ENCODE results near the gene ABO.
"Not testable (repeated sequence)": the region's sequence is repeated elsewhere in the genome, so short reads cannot be mapped to it uniquely, and the experiment has no call there.

ABO gene

GRCh38 chr9:133238272-133238850 is 36.6 kb downstream of the ABO start:
- no peaks in the 10 kb centered on the region for H3K27me3 ChIP-seq (ENCODE audit: insufficient read depth, low read length, poor library complexity, severe bottlenecking)
- H3K4me1 ChIP-seq (ENCODE audit: insufficient read depth, low read length, poor library complexity, severe bottlenecking), result no peaks in the 10 kb centered on the region
- no peak overlapping the region for H3K4me3 ChIP-seq (ENCODE audit: low read length, poor library complexity, severe bottlenecking)
- H3K9me2 ChIP-seq (replicated peaks; ENCODE audit: low read depth, low read length), result no peaks in the 10 kb centered on the region
- no peaks in the 10 kb centered on the region for H3F3A ChIP-seq (ENCODE audit: low read depth)
- no peak overlapping the region for H3K4me2 ChIP-seq (ENCODE audit: low read depth, low read length, poor library complexity, severe bottlenecking)
- TF ChIP-seq CTCF (conservative IDR thresholded peaks at IDR 0.05; ENCODE audit: low read length) (no peak), EZH2phosphoT487 (IDR thresholded peaks at IDR 0.05; ENCODE audit: borderline replicate concordance) (no peak)
- no peaks in the 10 kb centered on the region for H3K79me2 ChIP-seq (ENCODE audit: insufficient read depth, low read length)
- H4K20me1 ChIP-seq (ENCODE audit: insufficient read depth, low read length, poor library complexity, severe bottlenecking), result no peaks in the 10 kb centered on the region
- no peaks in the 10 kb centered on the region for H3K9me3 ChIP-seq (ENCODE audit: insufficient read depth, low read depth, low read length)
- no peak overlapping the region for H2AFZ ChIP-seq (ENCODE audit: low read length)
- H3K36me3 ChIP-seq (ENCODE audit: insufficient read depth, low read length), result no peaks in the 10 kb centered on the region
- H3K9ac ChIP-seq (ENCODE audit: low read depth, low read length, poor library complexity, severe bottlenecking), result no peak overlapping the region

- no peak for TF ChIP-seq CTCF (conservative IDR thresholded peaks at IDR 0.05; ENCODE audit: low read length)
- TF ChIP-seq EZH2phosphoT487 (IDR thresholded peaks at IDR 0.05; ENCODE audit: borderline replicate concordance), result no peak
- no peaks in the 10 kb centered on the region for H4K20me1 ChIP-seq (ENCODE audit: insufficient read depth, low read length, poor library complexity, severe bottlenecking)
- no peaks in the 10 kb centered on the region for H3K27me3 ChIP-seq (ENCODE audit: insufficient read depth, low read length, poor library complexity, severe bottlenecking)
- H3K9me2 ChIP-seq (replicated peaks; ENCODE audit: low read depth, low read length), result no peaks in the 10 kb centered on the region
- no peak overlapping the region for H3K9ac ChIP-seq (ENCODE audit: low read depth, low read length, poor library complexity, severe bottlenecking)
- no peak overlapping the region for H3K4me2 ChIP-seq (ENCODE audit: low read depth, low read length, poor library complexity, severe bottlenecking)
- H3K9me3 ChIP-seq (ENCODE audit: insufficient read depth, low read depth, low read length), result no peaks in the 10 kb centered on the region
- no peaks in the 10 kb centered on the region for H3K79me2 ChIP-seq (ENCODE audit: insufficient read depth, low read length)
- H3K4me1 ChIP-seq (ENCODE audit: insufficient read depth, low read length, poor library complexity, severe bottlenecking), result no peaks in the 10 kb centered on the region
- no peak overlapping the region for H2AFZ ChIP-seq (ENCODE audit: low read length)
- H3F3A ChIP-seq (ENCODE audit: low read depth), result no peaks in the 10 kb centered on the region
- no peak overlapping the region for H3K4me3 ChIP-seq (ENCODE audit: low read length, poor library complexity, severe bottlenecking)
- no peaks in the 10 kb centered on the region for H3K36me3 ChIP-seq (ENCODE audit: insufficient read depth, low read length)
Measured at GRCh38 chr9:133237035-133237731, 37.8 kb downstream of the ABO start.

- H3K9me2 ChIP-seq (replicated peaks; ENCODE audit: low read depth, low read length); H3K27me3 ChIP-seq (ENCODE audit: insufficient read depth, low read length, poor library complexity, severe bottlenecking); H3K36me3 ChIP-seq (ENCODE audit: insufficient read depth, low read length); H3K4me3 ChIP-seq (ENCODE audit: low read length, poor library complexity, severe bottlenecking); H3K9me3 ChIP-seq (ENCODE audit: insufficient read depth, low read depth, low read length); H2AFZ ChIP-seq (ENCODE audit: low read length); H3F3A ChIP-seq (ENCODE audit: low read depth); H3K4me2 ChIP-seq (ENCODE audit: low read depth, low read length, poor library complexity, severe bottlenecking); H3K4me1 ChIP-seq (ENCODE audit: insufficient read depth, low read length, poor library complexity, severe bottlenecking); H3K79me2 ChIP-seq (ENCODE audit: insufficient read depth, low read length); H3K9ac ChIP-seq (ENCODE audit: low read depth, low read length, poor library complexity, severe bottlenecking); H4K20me1 ChIP-seq (ENCODE audit: insufficient read depth, low read length, poor library complexity, severe bottlenecking): not testable (repeated sequence)
Measured at GRCh38 chr9:133236291-133237034, 38.5 kb downstream of the ABO start.

All from Loucy (cell line).